GM03348 (cell line): ENCODE results near the gene MPZL1.
A peak's percentile ranks its signal among the peaks of the same experiment; 100 is the strongest.
"Not testable (repeated sequence)": the region's sequence is repeated elsewhere in the genome, so short reads cannot be mapped to it uniquely, and the experiment has no call there.

Source experiments
- DNase-seq: peaks from one replicate; pipeline ENCODE4 v3.0.0; 2012; ENCODE audit warnings: low spot score

Gene MPZL1

GRCh38 chr1:167719715-167720421 lies 1.9 kb upstream of the MPZL1 start:
- not testable (repeated sequence) for DNase-seq

- peak; percentile 64 for DNase-seq
Measured at GRCh38 chr1:167720965-167721616, 691 bp upstream of the MPZL1 start.

GRCh38 chr1:167722152-167722869 lies 529 bp downstream of the MPZL1 start:
- DNase-seq, result peak; percentile 64

GRCh38 chr1:167722870-167723251 lies 1.1 kb downstream of the MPZL1 start:
- no peak for DNase-seq

- no peak for DNase-seq
Measured at GRCh38 chr1:167723707-167724323, 2.0 kb downstream of the MPZL1 start.

GRCh38 chr1:167726008-167726407 lies 4.2 kb downstream of the MPZL1 start:
- DNase-seq, result no peak

- no peak for DNase-seq
Measured at GRCh38 chr1:167728818-167729410, 7.1 kb downstream of the MPZL1 start.

- no peak for DNase-seq
Measured at GRCh38 chr1:167734227-167734626, 12.4 kb downstream of the MPZL1 start.

GRCh38 chr1:167734841-167735240 lies 13.1 kb downstream of the MPZL1 start:
- no peak for DNase-seq

GRCh38 chr1:167737169-167737568 lies 15.4 kb downstream of the MPZL1 start:
- DNase-seq, result no peak

- DNase-seq, result no peak
Measured at GRCh38 chr1:167738158-167738557, 16.4 kb downstream of the MPZL1 start.

GRCh38 chr1:167739752-167740151 lies 18.0 kb downstream of the MPZL1 start:
- no peak for DNase-seq

GRCh38 chr1:167741103-167741502 lies 19.3 kb downstream of the MPZL1 start:
- not testable (repeated sequence) for DNase-seq

GRCh38 chr1:167742392-167743057 lies 20.7 kb downstream of the MPZL1 start:
- DNase-seq, result not testable (repeated sequence)

GRCh38 chr1:167744901-167745300 lies 23.1 kb downstream of the MPZL1 start:
- no peak for DNase-seq

GRCh38 chr1:167746013-167746672 lies 24.4 kb downstream of the MPZL1 start:
- DNase-seq, result no peak

- DNase-seq, result no peak
Measured at GRCh38 chr1:167746988-167747655, 25.3 kb downstream of the MPZL1 start.

- no peak for DNase-seq
Measured at GRCh38 chr1:167747988-167748387, 26.2 kb downstream of the MPZL1 start.

- no peak for DNase-seq
Measured at GRCh38 chr1:167748906-167749305, 27.1 kb downstream of the MPZL1 start.

- no peak for DNase-seq
Measured at GRCh38 chr1:167749741-167750140, 28.0 kb downstream of the MPZL1 start.

GRCh38 chr1:167750641-167751040 lies 28.9 kb downstream of the MPZL1 start:
- no peak for DNase-seq
